IgD-negative memory B cell (primary cell): ENCODE measurements around the gene GMPR. TPM values are rescaled to one million over a fixed set of nuclear protein-coding genes. Genes with fewer than 3 reads are reported as not detected.
A peak's percentile ranks its signal among the peaks of the same experiment; 100 is the strongest.

Source experiments
- H3K27ac Mint-ChIP-seq, 3 donors: one replicate each; pipeline ENCODE4 v1.8.0; 2020 to 2022; ENCODE audit warnings: mild to moderate bottlenecking in 3 of 3, mixed read lengths in 3 of 3, moderate library complexity in 1 of 3
- H3K27me3 Mint-ChIP-seq: one replicate; pipeline ENCODE4 v1.8.0; 2021; ENCODE audit warnings: mixed read lengths
- H3K36me3 Mint-ChIP-seq: one replicate; pipeline ENCODE4 v1.8.0; 2020; ENCODE audit warnings: mild to moderate bottlenecking, mixed read lengths
- H3K4me1 Mint-ChIP-seq, 3 donors: one replicate each; pipeline ENCODE4 v1.8.0; 2020 to 2022; ENCODE audit warnings: mixed read lengths in 3 of 3, mild to moderate bottlenecking in 1 of 3
- H3K4me3 Mint-ChIP-seq, 4 donors: one replicate each; pipeline ENCODE4 v1.8.0; 2020 to 2022; ENCODE audit warnings: mild to moderate bottlenecking in 4 of 4, mixed read lengths in 4 of 4, moderate library complexity in 3 of 4
- H3K9me3 Mint-ChIP-seq, 3 donors: one replicate each; pipeline ENCODE4 v1.8.0; 2020 to 2021; ENCODE audit warnings: mixed read lengths in 3 of 3, mild to moderate bottlenecking in 1 of 3
- polyA plus RNA-seq: library from polyadenylated mRNA; unstranded; fragments of 300-500 nt; fragmentation: Illumina TruSeq; gene quantifications from one replicate; pipeline ENCODE4 v1.2.3, GENCODE V29; 2021

GMPR gene
- polyA plus RNA-seq, 1 donor from 2014 or later = 1.3 TPM

- no peak overlapping the region for H3K4me3 Mint-ChIP-seq
- peak overlapping the region in 1 of 3 donors; percentile 16 for H3K27ac Mint-ChIP-seq
- peaks cover 0 to 2% (median 0%) of the 10 kb centered on the region in 3 donors for H3K4me1 Mint-ChIP-seq
- H3K36me3 Mint-ChIP-seq = no peaks in the 10 kb centered on the region
- no peaks in the 10 kb centered on the region for H3K9me3 Mint-ChIP-seq
- H3K27me3 Mint-ChIP-seq = no peaks in the 10 kb centered on the region
Measured at GRCh38 chr6:16286151-16286522, 47.8 kb downstream of the GMPR start.

- no peak overlapping the region for H3K27ac Mint-ChIP-seq
- no peaks in the 10 kb centered on the region for H3K36me3 Mint-ChIP-seq
Measured at GRCh38 chr6:16288163-16288562, 49.8 kb downstream of the GMPR start.

GRCh38 chr6:16291739-16292138, 53.4 kb downstream of the GMPR start:
- H3K4me3 Mint-ChIP-seq = no peak overlapping the region
- H3K9me3 Mint-ChIP-seq = no peaks in the 10 kb centered on the region
- H3K4me1 Mint-ChIP-seq = peaks cover 0 to 3% (median 0%) of the 10 kb centered on the region in 3 donors
- H3K27ac Mint-ChIP-seq = no peak overlapping the region
- H3K27me3 Mint-ChIP-seq = peaks cover 3% of the 10 kb centered on the region
- no peaks in the 10 kb centered on the region for H3K36me3 Mint-ChIP-seq

More at GRCh38 chr6:16288163-16288562, 49.8 kb downstream of the GMPR start:
- Mint-ChIP-seq H3K9me3 (no peaks in the 10 kb centered on the region), H3K4me3 (no peak overlapping the region), H3K4me1 (peaks cover 0 to 2% (median 0%) of the 10 kb centered on the region in 3 donors), H3K27me3 (peaks cover 2% of the 10 kb centered on the region)

GRCh38 chr6:16292432-16292831, 54.0 kb downstream of the GMPR start:
- peaks cover 0 to 3% (median 0%) of the 10 kb centered on the region in 3 donors for H3K4me1 Mint-ChIP-seq
- H3K27me3 Mint-ChIP-seq = peaks cover 3% of the 10 kb centered on the region
- no peaks in the 10 kb centered on the region for H3K9me3 Mint-ChIP-seq
- no peaks in the 10 kb centered on the region for H3K36me3 Mint-ChIP-seq
- H3K27ac Mint-ChIP-seq = no peak overlapping the region
- no peak overlapping the region for H3K4me3 Mint-ChIP-seq

GRCh38 chr6:16292942-16293341, 54.6 kb downstream of the GMPR start:
- Mint-ChIP-seq H3K4me3 (peak overlapping the region in 1 of 4 donors; percentile 71), H3K27ac (no peak overlapping the region), H3K4me1 (peaks cover 0 to 3% (median 0%) of the 10 kb centered on the region in 3 donors), H3K9me3 (no peaks in the 10 kb centered on the region), H3K27me3 (peaks cover 3% of the 10 kb centered on the region), H3K36me3 (no peaks in the 10 kb centered on the region)

GRCh38 chr6:16294371-16294770, 56.0 kb downstream of the GMPR start:
- Mint-ChIP-seq H3K4me1 (peaks cover 0 to 3% (median 0%) of the 10 kb centered on the region in 3 donors), H3K9me3 (no peaks in the 10 kb centered on the region), H3K36me3 (peaks cover 1% of the 10 kb centered on the region), H3K27me3 (peaks cover 3% of the 10 kb centered on the region), H3K4me3 (no peak overlapping the region), H3K27ac (no peak overlapping the region)

GRCh38 chr6:16295060-16295459, 56.7 kb downstream of the GMPR start:
- Mint-ChIP-seq H3K4me1 (peaks cover 0 to 3% (median 0%) of the 10 kb centered on the region in 3 donors), H3K36me3 (peaks cover 1% of the 10 kb centered on the region), H3K27ac (no peak overlapping the region), H3K27me3 (peaks cover 3% of the 10 kb centered on the region), H3K4me3 (no peak overlapping the region), H3K9me3 (no peaks in the 10 kb centered on the region)

GRCh38 chr6:16295471-16295870, 57.1 kb downstream of the GMPR start:
- Mint-ChIP-seq H3K36me3 (peaks cover 1% of the 10 kb centered on the region), H3K4me3 (no peak overlapping the region), H3K27ac (no peak overlapping the region), H3K27me3 (peaks cover 3% of the 10 kb centered on the region), H3K9me3 (no peaks in the 10 kb centered on the region), H3K4me1 (peaks cover 0 to 3% (median 0%) of the 10 kb centered on the region in 3 donors)

GRCh38 chr6:16296061-16296670, 57.8 kb downstream of the GMPR start:
- Mint-ChIP-seq H3K4me3 (no peak overlapping the region), H3K36me3 (peaks cover 1% of the 10 kb centered on the region), H3K27ac (no peak overlapping the region), H3K4me1 (peaks cover 0 to 3% (median 0%) of the 10 kb centered on the region in 3 donors), H3K27me3 (peaks cover 3% of the 10 kb centered on the region), H3K9me3 (no peaks in the 10 kb centered on the region)

GRCh38 chr6:16299861-16300260, 61.5 kb downstream of the GMPR start:
- H3K36me3 Mint-ChIP-seq = peaks cover 4% of the 10 kb centered on the region
- peaks cover 4 to 5% (median 4%) of the 10 kb centered on the region in 3 donors for H3K4me1 Mint-ChIP-seq
- H3K27ac Mint-ChIP-seq = no peak overlapping the region
- H3K9me3 Mint-ChIP-seq = no peaks in the 10 kb centered on the region
- H3K27me3 Mint-ChIP-seq = peaks cover 1% of the 10 kb centered on the region
- no peak overlapping the region for H3K4me3 Mint-ChIP-seq

- no peaks in the 10 kb centered on the region for H3K9me3 Mint-ChIP-seq
- peak overlapping the region in 2 of 3 donors; percentile 60 for H3K27ac Mint-ChIP-seq
- H3K36me3 Mint-ChIP-seq = peaks cover 4% of the 10 kb centered on the region
- H3K4me1 Mint-ChIP-seq = peaks cover 12 to 18% (median 16%) of the 10 kb centered on the region in 3 donors
- H3K4me3 Mint-ChIP-seq = no peak overlapping the region
- peaks cover under 1% of the 10 kb centered on the region for H3K27me3 Mint-ChIP-seq
Measured at GRCh38 chr6:16301511-16301910, 63.1 kb downstream of the GMPR start.

- Mint-ChIP-seq H3K4me3 (no peak overlapping the region), H3K9me3 (no peaks in the 10 kb centered on the region), H3K4me1 (peaks cover 16 to 18% (median 16%) of the 10 kb centered on the region in 3 donors), H3K27ac (peak overlapping the region in 1 of 3 donors; percentile 32), H3K27me3 (peaks cover 4% of the 10 kb centered on the region), H3K36me3 (peaks cover 4% of the 10 kb centered on the region)
Measured at GRCh38 chr6:16302721-16303552, 64.5 kb downstream of the GMPR start.

GRCh38 chr6:16305246-16305725, 66.9 kb downstream of the GMPR start:
- Mint-ChIP-seq H3K4me1 (peaks cover 16 to 18% (median 16%) of the 10 kb centered on the region in 3 donors), H3K27ac (peak overlapping the region in 2 of 3 donors; percentile 11 to 83), H3K9me3 (no peaks in the 10 kb centered on the region), H3K36me3 (peaks cover 7% of the 10 kb centered on the region), H3K27me3 (peaks cover 4% of the 10 kb centered on the region), H3K4me3 (peak overlapping the region; percentile 72 to 96 (median 88))

GRCh38 chr6:16305788-16306187, 67.4 kb downstream of the GMPR start:
- H3K27ac Mint-ChIP-seq = peak overlapping the region; percentile 11 to 83 (median 61)
- H3K4me1 Mint-ChIP-seq = peaks cover 16 to 18% (median 16%) of the 10 kb centered on the region in 3 donors
- peaks cover 4% of the 10 kb centered on the region for H3K27me3 Mint-ChIP-seq
- peak overlapping the region; percentile 72 to 96 (median 88) for H3K4me3 Mint-ChIP-seq
- H3K9me3 Mint-ChIP-seq = no peaks in the 10 kb centered on the region
- H3K36me3 Mint-ChIP-seq = peaks cover 7% of the 10 kb centered on the region

- peaks cover 7% of the 10 kb centered on the region for H3K36me3 Mint-ChIP-seq
- H3K27me3 Mint-ChIP-seq = peaks cover 4% of the 10 kb centered on the region
- no peaks in the 10 kb centered on the region for H3K9me3 Mint-ChIP-seq
- H3K27ac Mint-ChIP-seq = peak overlapping the region in 2 of 3 donors; percentile 11 to 83
- peaks cover 16 to 18% (median 16%) of the 10 kb centered on the region in 3 donors for H3K4me1 Mint-ChIP-seq
- peak overlapping the region; percentile 72 to 96 (median 88) for H3K4me3 Mint-ChIP-seq
Measured at GRCh38 chr6:16306334-16306733, 67.9 kb downstream of the GMPR start.
